ENCODE results near the gene CLDN24. TPM values are rescaled to one million over a fixed set of nuclear protein-coding genes. Genes with fewer than 3 reads are reported as not detected.

Gene CLDN24
- total and polyA plus RNA-seq, 2 donors (not counting 1 experiment from before 2014, with no cell fraction given), result not detected

DNA sequence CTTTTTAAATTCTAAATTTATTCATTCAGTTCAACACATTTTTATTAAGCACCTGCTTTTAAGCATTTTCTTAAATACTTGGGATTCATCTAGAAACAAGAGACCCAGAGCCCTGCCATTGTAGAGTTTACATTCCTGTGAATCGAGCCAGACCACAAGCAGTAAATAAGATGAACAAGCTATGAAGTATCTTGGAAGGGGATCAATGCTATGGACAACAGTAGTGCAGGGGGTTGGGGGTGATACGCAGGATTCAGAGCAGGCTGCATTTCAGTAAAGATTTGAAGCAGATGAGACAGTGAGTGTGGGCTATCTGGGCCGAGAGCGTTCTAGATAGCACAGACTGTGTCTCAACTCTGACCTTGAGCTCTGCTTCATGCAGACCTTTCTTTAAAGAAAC, 37.3 kb downstream of the CLDN24 start:
- Histone ChIP-seq H3K4me2 (ENCODE audit: extremely low read depth, insufficient read depth, low read length) (no peak overlapping the region), H3K4me1 (ENCODE audit: control insufficient read depth, extremely low read depth, insufficient read depth, low read length) (peaks cover 14% of the 10 kb centered on the region), H3K9me3 (ENCODE audit: control insufficient read depth, insufficient read depth, low read depth, low read length) (no peaks in the 10 kb centered on the region), H3K27ac (ENCODE audit: insufficient read depth, low read length) (no peak overlapping the region), H3K27me3 (ENCODE audit: control insufficient read depth, insufficient read depth, low read length) (no peaks in the 10 kb centered on the region), H4K20me1 (ENCODE audit: control insufficient read depth, extremely low read depth, insufficient read depth, low read length) (no peaks in the 10 kb centered on the region), H3K9ac (ENCODE audit: insufficient read depth, low read length) (no peak overlapping the region), H3K79me2 (ENCODE audit: control insufficient read depth, insufficient read depth, low read length) (no peaks in the 10 kb centered on the region), H2AFZ (ENCODE audit: low read length) (no peak overlapping the region), H3K4me3 (replicated peaks in 1 of 4; ENCODE audit: control extremely low read depth in 1 of 4, insufficient read depth in 1 of 4, low read depth in 3 of 4, low read length in 4 of 4) (no peak overlapping the region), H3K36me3 (ENCODE audit: control insufficient read depth, insufficient read depth, low read length) (peaks cover 18% of the 10 kb centered on the region)
- no peak for TF ChIP-seq EZH2 (IDR thresholded peaks at IDR 0.05; ENCODE audit: low read length, missing control alignments)
- DNase-seq (ENCODE audit: low read depth in 2 of 2), result peak; percentile 84 to 86

DNA sequence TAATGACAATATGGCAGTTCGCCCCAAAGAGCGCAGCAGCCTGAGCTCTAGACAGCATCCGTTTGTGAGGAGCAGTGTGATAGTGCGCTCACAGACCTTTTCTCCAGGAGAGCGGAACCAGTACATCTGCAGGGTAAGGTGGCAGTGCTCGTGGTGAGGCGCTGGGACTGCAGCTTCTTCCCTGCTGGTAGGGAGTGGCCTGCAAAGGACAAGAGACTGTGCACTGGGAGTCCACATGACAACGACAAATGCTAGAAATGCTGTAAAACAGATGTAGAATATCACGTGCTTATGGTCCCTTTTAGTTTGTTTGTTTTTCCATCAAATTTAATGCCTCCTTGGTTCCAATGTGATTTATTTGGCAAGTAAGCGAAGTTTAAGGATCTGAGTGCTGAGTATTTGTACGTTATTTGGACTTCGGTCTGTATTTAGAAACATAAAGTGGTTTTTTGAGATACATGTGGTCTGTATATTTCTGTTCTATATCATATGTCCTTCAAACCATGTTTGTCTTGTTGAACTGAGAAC, 37.9 kb downstream of the CLDN24 start:
- H3K9me3 ChIP-seq (ENCODE audit: control insufficient read depth, insufficient read depth, low read depth, low read length), result no peaks in the 10 kb centered on the region
- H3K36me3 ChIP-seq (ENCODE audit: control insufficient read depth, insufficient read depth, low read length), result peaks cover 17% of the 10 kb centered on the region
- no peaks in the 10 kb centered on the region for H3K27me3 ChIP-seq (ENCODE audit: control insufficient read depth, insufficient read depth, low read length)
- H2AFZ ChIP-seq (ENCODE audit: low read length), result no peak overlapping the region
- no peaks in the 10 kb centered on the region for H3K79me2 ChIP-seq (ENCODE audit: control insufficient read depth, insufficient read depth, low read length)
- no peak for TF ChIP-seq EZH2 (IDR thresholded peaks at IDR 0.05; ENCODE audit: low read length, missing control alignments)
- TF ChIP-seq, protein P1, sequence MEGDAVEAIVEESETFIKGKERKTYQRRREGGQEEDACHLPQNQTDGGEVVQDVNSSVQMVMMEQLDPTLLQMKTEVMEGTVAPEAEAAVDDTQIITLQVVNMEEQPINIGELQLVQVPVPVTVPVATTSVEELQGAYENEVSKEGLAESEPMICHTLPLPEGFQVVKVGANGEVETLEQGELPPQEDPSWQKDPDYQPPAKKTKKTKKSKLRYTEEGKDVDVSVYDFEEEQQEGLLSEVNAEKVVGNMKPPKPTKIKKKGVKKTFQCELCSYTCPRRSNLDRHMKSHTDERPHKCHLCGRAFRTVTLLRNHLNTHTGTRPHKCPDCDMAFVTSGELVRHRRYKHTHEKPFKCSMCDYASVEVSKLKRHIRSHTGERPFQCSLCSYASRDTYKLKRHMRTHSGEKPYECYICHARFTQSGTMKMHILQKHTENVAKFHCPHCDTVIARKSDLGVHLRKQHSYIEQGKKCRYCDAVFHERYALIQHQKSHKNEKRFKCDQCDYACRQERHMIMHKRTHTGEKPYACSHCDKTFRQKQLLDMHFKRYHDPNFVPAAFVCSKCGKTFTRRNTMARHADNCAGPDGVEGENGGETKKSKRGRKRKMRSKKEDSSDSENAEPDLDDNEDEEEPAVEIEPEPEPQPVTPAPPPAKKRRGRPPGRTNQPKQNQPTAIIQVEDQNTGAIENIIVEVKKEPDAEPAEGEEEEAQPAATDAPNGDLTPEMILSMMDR (conservative IDR thresholded peaks at IDR 0.05 in 1 of 2, IDR thresholded peaks at IDR 0.05 in 1 of 2; ENCODE audit: low read depth in 1 of 2, low read length in 2 of 2), result no peak
- peaks cover 14% of the 10 kb centered on the region for H3K4me1 ChIP-seq (ENCODE audit: control insufficient read depth, extremely low read depth, insufficient read depth, low read length)
- peak overlapping the region; percentile 26 for H3K27ac ChIP-seq (ENCODE audit: insufficient read depth, low read length)
- DNase-seq (ENCODE audit: low read depth in 2 of 2), result no peak
- H3K9ac ChIP-seq (ENCODE audit: insufficient read depth, low read length), result no peak overlapping the region
- no peaks in the 10 kb centered on the region for H4K20me1 ChIP-seq (ENCODE audit: control insufficient read depth, extremely low read depth, insufficient read depth, low read length)
- H3K4me3 ChIP-seq (replicated peaks in 1 of 4; ENCODE audit: control extremely low read depth in 1 of 4, insufficient read depth in 1 of 4, low read depth in 3 of 4, low read length in 4 of 4), result no peak overlapping the region
- peak overlapping the region; percentile 40 for H3K4me2 ChIP-seq (ENCODE audit: extremely low read depth, insufficient read depth, low read length)

DNA sequence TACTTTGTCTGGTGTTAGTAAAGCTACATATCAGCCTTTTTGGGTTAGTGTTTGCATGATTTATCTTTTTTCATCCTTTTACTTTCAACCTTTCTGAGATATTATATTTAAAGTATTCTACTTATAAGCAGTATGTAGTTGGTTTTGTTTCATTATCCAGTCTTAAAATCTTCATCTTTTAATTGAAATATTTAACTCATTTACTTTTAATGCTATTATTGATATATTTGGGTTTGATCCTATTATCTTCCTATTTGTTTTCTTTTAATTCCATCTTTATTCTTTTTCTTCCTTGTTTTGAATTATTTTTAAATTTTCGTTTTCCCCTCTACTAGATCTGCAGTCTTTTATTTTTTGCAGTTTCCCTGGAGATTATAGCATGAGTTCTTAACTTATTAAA, 46.1 kb downstream of the CLDN24 start:
- H3K9ac ChIP-seq (ENCODE audit: insufficient read depth, low read length), result no peak overlapping the region
- H3K4me2 ChIP-seq (ENCODE audit: extremely low read depth, insufficient read depth, low read length), result no peak overlapping the region
- no peak overlapping the region for H3K27ac ChIP-seq (ENCODE audit: insufficient read depth, low read length)
- H2AFZ ChIP-seq (ENCODE audit: low read length), result no peak overlapping the region
- H3K9me3 ChIP-seq (ENCODE audit: control insufficient read depth, insufficient read depth, low read depth, low read length), result no peaks in the 10 kb centered on the region
- no peaks in the 10 kb centered on the region for H3K4me1 ChIP-seq (ENCODE audit: control insufficient read depth, extremely low read depth, insufficient read depth, low read length)
- no peaks in the 10 kb centered on the region for H3K79me2 ChIP-seq (ENCODE audit: control insufficient read depth, insufficient read depth, low read length)
- H3K4me3 ChIP-seq (replicated peaks in 1 of 4; ENCODE audit: control extremely low read depth in 1 of 4, insufficient read depth in 1 of 4, low read depth in 3 of 4, low read length in 4 of 4), result no peak overlapping the region
- peaks cover 3% of the 10 kb centered on the region for H3K36me3 ChIP-seq (ENCODE audit: control insufficient read depth, insufficient read depth, low read length)
- TF ChIP-seq, protein P1 (conservative IDR thresholded peaks at IDR 0.05 in 1 of 2, IDR thresholded peaks at IDR 0.05 in 1 of 2; ENCODE audit: low read depth in 1 of 2, low read length in 2 of 2), result no peak
- TF ChIP-seq EZH2 (IDR thresholded peaks at IDR 0.05; ENCODE audit: low read length, missing control alignments), result no peak
- DNase-seq (ENCODE audit: low read depth in 2 of 2), result no peak
- no peaks in the 10 kb centered on the region for H4K20me1 ChIP-seq (ENCODE audit: control insufficient read depth, extremely low read depth, insufficient read depth, low read length)
- no peaks in the 10 kb centered on the region for H3K27me3 ChIP-seq (ENCODE audit: control insufficient read depth, insufficient read depth, low read length)
